HG02884 (cell line): ENCODE data around the gene FZR1.

ENCODE experiments used
- ATAC-seq: cut with Tn5 transposase; IDR thresholded peaks from one replicate; pipeline ENCODE4 v1.9.1; 2021; ENCODE audit warnings: mild to moderate bottlenecking, moderate library complexity; ENCODE audit not compliant: unreplicated experiment

The FZR1 gene

GRCh38 chr19:3505598-3506383 is at the start of gene FZR1:
TSS of gene FZR1 (plus strand) at chr19:3506311. CDS start at chr19:3522990, 16,679 bp downstream.
- peak; percentile 81 for ATAC-seq

- ATAC-seq = no peak
These were observed 49.1 kb upstream of the FZR1 start for GRCh38 chr19:3456925-3457527.

GRCh38 chr19:3457528-3458228 is 48.4 kb upstream of the FZR1 start:
- ATAC-seq = no peak

GRCh38 chr19:3458229-3459088 is 47.7 kb upstream of the FZR1 start:
- no peak for ATAC-seq

- no peak for ATAC-seq
These were observed 46.8 kb upstream of the FZR1 start for GRCh38 chr19:3459089-3459881.

- no peak for ATAC-seq
These were observed 46.0 kb upstream of the FZR1 start for GRCh38 chr19:3459965-3460582.

GRCh38 chr19:3462991-3463713 is 43.0 kb upstream of the FZR1 start:
- ATAC-seq = no peak

- no peak for ATAC-seq
These were observed 42.2 kb upstream of the FZR1 start for GRCh38 chr19:3463714-3464586.

- no peak for ATAC-seq
These were observed 41.4 kb upstream of the FZR1 start for GRCh38 chr19:3464587-3465235.

GRCh38 chr19:3465552-3465951 is 40.6 kb upstream of the FZR1 start:
- no peak for ATAC-seq

GRCh38 chr19:3466635-3467034 is 39.5 kb upstream of the FZR1 start:
- ATAC-seq = no peak

- ATAC-seq = no peak
These were observed 38.5 kb upstream of the FZR1 start for GRCh38 chr19:3467437-3468198.

- ATAC-seq = no peak
These were observed 37.9 kb upstream of the FZR1 start for GRCh38 chr19:3468211-3468610.

- no peak for ATAC-seq
These were observed 36.2 kb upstream of the FZR1 start for GRCh38 chr19:3469638-3470499.

- no peak for ATAC-seq
These were observed 35.5 kb upstream of the FZR1 start for GRCh38 chr19:3470500-3471128.
